ENCODE data around the gene RHBDD1.

Gene RHBDD1

GRCh38 chr2:226903179-226903578 lies 67.3 kb downstream of the RHBDD1 start:
- CTCF ChIA-PET: interaction anchor here (1.9 kb wide), 1 partner anchor 11 kb away, joined by 8 read pairs; no protein-coding TSS in a partner anchor
- POLR2A ChIA-PET: no interaction called here
- TF ChIP-seq CTCF (IDR thresholded peaks at IDR 0.05; ENCODE audit: control extremely low read depth, extremely low read depth, low read depth, missing control alignments): no peak
- no peak for DNase-seq (ENCODE audit: extremely low spot score)

GRCh38 chr2:226904592-226904991 lies 68.7 kb downstream of the RHBDD1 start:
- ChIA-PET POLR2A (interaction anchor here (1.3 kb wide), 1 partner anchor 69 kb away, joined by 3 read pairs; no protein-coding TSS in a partner anchor), CTCF (interaction anchor here (1.0 to 1.9 kb wide), 6 partner anchors 9 to 102 kb away, joined by 3 to 8 read pairs (median 6); no protein-coding TSS in a partner anchor)
- no peak for TF ChIP-seq CTCF (IDR thresholded peaks at IDR 0.05; ENCODE audit: control extremely low read depth, extremely low read depth, low read depth, missing control alignments)
- DNase-seq (ENCODE audit: extremely low spot score): peak; percentile 48

GRCh38 chr2:226905718-226906117 lies 69.9 kb downstream of the RHBDD1 start:
- ChIA-PET CTCF (interaction anchor here (1.1 to 1.8 kb wide), 3 partner anchors 8 to 35 kb away, joined by 3 to 7 read pairs (median 4); no protein-coding TSS in a partner anchor), POLR2A (no interaction called here)
- no peak for TF ChIP-seq CTCF (IDR thresholded peaks at IDR 0.05; ENCODE audit: control extremely low read depth, extremely low read depth, low read depth, missing control alignments)
- no peak for DNase-seq (ENCODE audit: extremely low spot score)

DNA sequence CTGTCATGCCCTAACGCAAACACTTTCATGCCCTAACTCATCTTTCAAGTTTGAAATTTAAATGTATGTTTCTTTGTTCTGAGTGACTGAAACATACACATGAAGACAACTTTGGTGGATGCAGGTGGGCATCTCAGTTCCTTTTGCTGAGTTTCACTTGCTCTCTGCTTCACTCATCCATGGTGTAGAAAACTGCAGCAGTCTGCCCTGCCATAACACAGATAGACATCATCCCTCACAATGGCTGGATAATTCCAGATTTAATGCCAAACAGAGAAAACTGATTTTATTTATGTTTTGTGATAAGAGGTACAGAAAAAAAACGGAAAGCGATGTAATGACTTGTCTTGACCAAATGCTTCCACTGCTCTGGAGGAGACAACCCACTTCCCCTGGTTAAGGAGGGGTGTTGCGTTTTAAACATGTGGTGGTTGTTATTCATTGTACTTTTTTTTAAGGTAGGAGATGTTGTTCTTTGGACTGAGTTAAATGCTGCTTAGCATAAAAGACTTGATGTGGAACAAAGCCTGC lies 70.4 kb downstream of the RHBDD1 start:
- peak; percentile 54 for DNase-seq (ENCODE audit: extremely low spot score)
- ChIA-PET CTCF (interaction anchor here (1.1 to 1.3 kb wide), 2 partner anchors 8 to 13 kb away, joined by 3 to 6 read pairs; no protein-coding TSS in a partner anchor), POLR2A (no interaction called here)

GRCh38 chr2:226909126-226909525 lies 73.3 kb downstream of the RHBDD1 start:
- TF ChIP-seq CTCF (IDR thresholded peaks at IDR 0.05; ENCODE audit: control extremely low read depth, extremely low read depth, low read depth, missing control alignments): no peak
- DNase-seq (ENCODE audit: extremely low spot score): no peak
- ChIA-PET CTCF (interaction anchor here (1.6 kb wide), 1 partner anchor 28 kb away, joined by 5 read pairs; no protein-coding TSS in a partner anchor), POLR2A (no interaction called here)

More for the DNA sequence above, 70.4 kb downstream of the RHBDD1 start:
- no peak for TF ChIP-seq CTCF (IDR thresholded peaks at IDR 0.05; ENCODE audit: control extremely low read depth, extremely low read depth, low read depth, missing control alignments)

DNA sequence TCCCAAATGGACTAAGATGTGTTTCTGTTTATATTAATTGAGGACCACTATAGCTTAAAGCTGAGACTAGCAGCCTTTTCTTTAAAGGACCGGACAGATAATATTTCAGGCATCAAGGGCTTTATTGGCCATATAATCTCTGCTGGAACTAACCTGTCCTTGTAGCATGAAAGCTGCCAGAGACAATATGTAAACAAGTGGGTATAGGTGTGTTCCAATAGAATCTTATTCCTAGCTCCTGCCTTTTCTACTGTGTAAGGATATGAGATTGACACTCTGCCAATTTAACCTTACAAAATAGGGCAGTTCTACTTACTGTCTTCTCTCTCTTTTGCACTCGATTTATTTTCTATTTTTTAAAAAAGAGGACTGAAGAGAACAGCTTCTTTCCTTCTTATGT lies 74.0 kb downstream of the RHBDD1 start:
- DNase-seq (ENCODE audit: extremely low spot score): no peak
- TF ChIP-seq CTCF (IDR thresholded peaks at IDR 0.05; ENCODE audit: control extremely low read depth, extremely low read depth, low read depth, missing control alignments): no peak
- ChIA-PET POLR2A (no interaction called here), CTCF (interaction anchor here (1.6 kb wide), 1 partner anchor 27 kb away, joined by 5 read pairs; no protein-coding TSS in a partner anchor)

Measured in GM10248 (cell line).